ENCODE measurements around the gene PHF14.

DNA sequence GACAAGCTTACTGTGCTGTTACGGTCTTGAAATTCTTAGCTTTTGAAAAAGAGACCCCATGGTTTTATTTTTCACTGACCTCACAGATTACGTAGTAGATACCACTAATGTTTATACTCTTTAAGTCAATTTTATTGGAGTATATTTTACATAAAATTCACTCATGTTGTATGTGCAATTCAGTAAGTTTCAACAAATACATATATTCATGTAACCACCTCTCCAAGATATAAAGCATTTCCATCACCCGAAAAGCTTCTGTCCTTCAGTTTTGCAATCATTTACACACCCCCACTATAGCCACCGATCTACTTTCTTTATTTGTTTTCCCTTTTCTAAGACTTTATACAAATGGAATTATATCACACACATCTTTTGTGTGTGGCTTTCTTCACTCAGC lies 199.2 kb downstream of the PHF14 start:
- TF ChIP-seq, protein P1, sequence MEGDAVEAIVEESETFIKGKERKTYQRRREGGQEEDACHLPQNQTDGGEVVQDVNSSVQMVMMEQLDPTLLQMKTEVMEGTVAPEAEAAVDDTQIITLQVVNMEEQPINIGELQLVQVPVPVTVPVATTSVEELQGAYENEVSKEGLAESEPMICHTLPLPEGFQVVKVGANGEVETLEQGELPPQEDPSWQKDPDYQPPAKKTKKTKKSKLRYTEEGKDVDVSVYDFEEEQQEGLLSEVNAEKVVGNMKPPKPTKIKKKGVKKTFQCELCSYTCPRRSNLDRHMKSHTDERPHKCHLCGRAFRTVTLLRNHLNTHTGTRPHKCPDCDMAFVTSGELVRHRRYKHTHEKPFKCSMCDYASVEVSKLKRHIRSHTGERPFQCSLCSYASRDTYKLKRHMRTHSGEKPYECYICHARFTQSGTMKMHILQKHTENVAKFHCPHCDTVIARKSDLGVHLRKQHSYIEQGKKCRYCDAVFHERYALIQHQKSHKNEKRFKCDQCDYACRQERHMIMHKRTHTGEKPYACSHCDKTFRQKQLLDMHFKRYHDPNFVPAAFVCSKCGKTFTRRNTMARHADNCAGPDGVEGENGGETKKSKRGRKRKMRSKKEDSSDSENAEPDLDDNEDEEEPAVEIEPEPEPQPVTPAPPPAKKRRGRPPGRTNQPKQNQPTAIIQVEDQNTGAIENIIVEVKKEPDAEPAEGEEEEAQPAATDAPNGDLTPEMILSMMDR (IDR thresholded peaks at IDR 0.05; ENCODE audit: low read length), result no peak
- TF ChIP-seq EZH2phosphoT487 (IDR thresholded peaks at IDR 0.05; ENCODE audit: low read length), result no peak

Measured in MM.1S (cell line).